OCI-LY3 (cell line): ENCODE data around the gene SEC16A.
A peak's percentile ranks its signal among the peaks of the same experiment; 100 is the strongest.

Source experiments
- H2AFZ ChIP-seq: fragments of 200-600, 300-600 bp; shearing (Covaris generic); 2 replicates; pipeline ENCODE4 v1.6.0; 2014; ENCODE audit warnings: antibody characterized with exemption, low read depth, low read length
- H3K27ac ChIP-seq: fragments of 200-600, 300-600 bp; sonication (generic); 2 replicates; pipeline ENCODE4 v1.5.1; 2014; ENCODE audit warnings: mild to moderate bottlenecking, low read length, moderate library complexity, mixed read lengths
- H3K27me3 ChIP-seq: fragments of 200-600, 300-600 bp; sonication (generic); 2 replicates; pipeline ENCODE4 v1.6.1; 2014; ENCODE audit warnings: low read depth, low read length, mixed read lengths
- H3K36me3 ChIP-seq: fragments of 200-600, 300-600 bp; sonication (generic); replicated peaks from 2 replicates; pipeline ENCODE3; 2014; ENCODE audit warnings: low read depth, low read length, mixed read lengths
- H3K4me1 ChIP-seq: fragments of 300-600, 200-600 bp; sonication (generic); 2 replicates; pipeline ENCODE4 v1.6.1; 2014; ENCODE audit warnings: low read length, mixed read lengths
- H3K4me2 ChIP-seq: fragments of 200-600, 300-600 bp; sonication (generic); 2 replicates; pipeline ENCODE4 v1.6.1; 2014; ENCODE audit warnings: low read length, mixed read lengths
- H3K4me3 ChIP-seq: fragments of 300-600, 200-600 bp; sonication (generic); 2 replicates; pipeline ENCODE4 v1.5.1; 2014; ENCODE audit warnings: antibody characterized with exemption, mild to moderate bottlenecking, low read length, moderate library complexity
- H3K79me2 ChIP-seq: fragments of 300-600, 200-600 bp; shearing (Covaris generic); 2 replicates; pipeline ENCODE4 v1.6.1; 2014; ENCODE audit warnings: mild to moderate bottlenecking, low read length, mixed read lengths
- H3K9ac ChIP-seq: fragments of 300-600, 200-600 bp; shearing (Covaris generic); 2 replicates; pipeline ENCODE4 v1.6.0; 2014; ENCODE audit warnings: mild to moderate bottlenecking, low read length, moderate library complexity
- H3K9me3 ChIP-seq: fragments of 200-600, 300-600 bp; shearing (Covaris generic); 2 replicates; pipeline ENCODE4 v1.6.1; 2014; ENCODE audit warnings: low read length, mixed read lengths; ENCODE audit not compliant: insufficient read depth
- H4K20me1 ChIP-seq: fragments of 200-600, 300-600 bp; sonication (generic); 2 replicates; pipeline ENCODE4 v1.6.1; 2016; ENCODE audit warnings: low read length, mixed read lengths; ENCODE audit not compliant: insufficient read depth
- EZH2phosphoT487 ChIP-seq: fragments of 200-600 bp; shearing (Covaris generic); IDR thresholded peaks from 2 replicates; pipeline ENCODE4 v1.6.1; 2018; ENCODE audit warnings: antibody characterized with exemption, mixed run types, low read depth
- TF ChIP-seq, protein P1 (sequence below): fragments of 200-600, 300-600 bp; sonication (generic); IDR thresholded peaks from 2 replicates; pipeline ENCODE4 v1.5.1; 2014; ENCODE audit warnings: antibody characterized with exemption, low read length, low read depth

Gene SEC16A

DNA sequence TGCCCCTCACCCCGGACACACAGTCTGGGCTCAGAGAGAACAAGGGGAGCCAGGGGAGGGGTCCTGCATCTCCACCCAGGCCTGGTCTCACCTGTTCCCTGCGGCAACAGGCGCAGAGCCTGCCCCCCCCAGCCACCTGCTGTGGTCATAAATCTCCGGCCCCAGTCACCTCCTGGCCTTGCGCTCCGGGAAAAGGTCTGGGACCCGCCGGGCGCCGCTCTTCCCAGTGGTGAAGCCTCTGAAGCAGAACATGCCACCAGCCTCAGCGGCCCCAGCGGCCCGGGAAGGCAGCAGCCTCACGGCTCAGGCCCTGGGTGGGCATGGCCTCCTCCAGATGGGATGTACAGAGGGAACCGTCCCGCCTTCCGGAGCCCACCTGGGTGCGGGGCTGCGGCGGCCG lies 42.4 kb upstream of the SEC16A start:
- H3K9ac ChIP-seq, result no peak overlapping the region
- no peak overlapping the region for H2AFZ ChIP-seq
- H3K9me3 ChIP-seq, result no peaks in the 10 kb centered on the region
- no peaks in the 10 kb centered on the region for H3K36me3 ChIP-seq
- H3K27ac ChIP-seq, result no peak overlapping the region
- no peak for TF ChIP-seq EZH2phosphoT487
- TF ChIP-seq, protein P1, sequence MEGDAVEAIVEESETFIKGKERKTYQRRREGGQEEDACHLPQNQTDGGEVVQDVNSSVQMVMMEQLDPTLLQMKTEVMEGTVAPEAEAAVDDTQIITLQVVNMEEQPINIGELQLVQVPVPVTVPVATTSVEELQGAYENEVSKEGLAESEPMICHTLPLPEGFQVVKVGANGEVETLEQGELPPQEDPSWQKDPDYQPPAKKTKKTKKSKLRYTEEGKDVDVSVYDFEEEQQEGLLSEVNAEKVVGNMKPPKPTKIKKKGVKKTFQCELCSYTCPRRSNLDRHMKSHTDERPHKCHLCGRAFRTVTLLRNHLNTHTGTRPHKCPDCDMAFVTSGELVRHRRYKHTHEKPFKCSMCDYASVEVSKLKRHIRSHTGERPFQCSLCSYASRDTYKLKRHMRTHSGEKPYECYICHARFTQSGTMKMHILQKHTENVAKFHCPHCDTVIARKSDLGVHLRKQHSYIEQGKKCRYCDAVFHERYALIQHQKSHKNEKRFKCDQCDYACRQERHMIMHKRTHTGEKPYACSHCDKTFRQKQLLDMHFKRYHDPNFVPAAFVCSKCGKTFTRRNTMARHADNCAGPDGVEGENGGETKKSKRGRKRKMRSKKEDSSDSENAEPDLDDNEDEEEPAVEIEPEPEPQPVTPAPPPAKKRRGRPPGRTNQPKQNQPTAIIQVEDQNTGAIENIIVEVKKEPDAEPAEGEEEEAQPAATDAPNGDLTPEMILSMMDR, result no peak
- peaks cover 89% of the 10 kb centered on the region for H4K20me1 ChIP-seq
- H3K4me2 ChIP-seq, result no peak overlapping the region
- peaks cover 13% of the 10 kb centered on the region for H3K4me1 ChIP-seq
- peaks cover 38% of the 10 kb centered on the region for H3K79me2 ChIP-seq
- no peaks in the 10 kb centered on the region for H3K27me3 ChIP-seq
- H3K4me3 ChIP-seq, result no peak overlapping the region

DNA sequence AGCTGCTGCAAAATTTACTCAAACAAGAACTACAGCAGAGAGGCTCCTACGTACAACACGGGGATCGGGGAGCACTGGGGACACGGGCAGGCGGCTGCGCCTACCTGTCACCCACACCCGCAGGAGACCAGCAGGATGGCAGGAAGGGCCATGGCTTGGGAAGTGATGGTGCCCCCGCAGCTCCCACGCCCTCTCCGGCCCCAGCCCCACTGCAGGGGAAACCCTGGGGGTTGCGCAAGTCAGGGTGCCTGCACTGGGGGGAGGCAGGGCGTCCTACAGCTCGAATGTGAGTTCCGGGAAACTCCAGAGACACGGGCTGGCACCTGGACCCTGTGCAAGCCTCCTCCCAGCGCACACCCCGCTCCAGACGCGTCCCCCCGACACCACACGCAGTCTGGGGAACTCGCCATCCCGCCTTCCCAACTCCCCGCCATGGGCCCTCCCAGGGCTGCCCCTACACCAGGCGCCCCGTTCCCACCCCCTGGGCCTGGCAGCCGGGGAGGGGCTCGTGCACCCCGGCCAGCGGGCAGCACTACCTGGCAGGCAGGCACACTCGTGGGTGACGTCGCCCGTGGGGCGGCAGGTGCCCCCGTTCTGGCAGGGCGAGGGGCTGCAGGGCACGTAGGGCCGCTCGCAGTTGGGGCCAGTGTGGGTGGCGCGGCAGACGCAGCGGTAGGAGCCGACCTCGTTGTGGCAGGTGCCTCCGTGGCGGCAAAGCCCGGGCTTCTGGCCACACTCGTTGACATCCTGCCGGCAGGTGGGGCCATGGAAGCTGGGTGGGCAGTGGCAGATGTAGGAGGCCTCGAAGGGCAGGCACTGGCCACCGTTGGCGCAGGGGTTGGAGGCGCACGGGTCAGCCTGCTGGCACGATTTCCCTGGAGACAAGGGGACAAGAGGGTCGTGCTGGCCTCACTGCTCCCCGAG lies 39.7 kb upstream of the SEC16A start:
- no peak overlapping the region for H3K4me2 ChIP-seq
- peaks cover 73% of the 10 kb centered on the region for H4K20me1 ChIP-seq
- H2AFZ ChIP-seq, result no peak overlapping the region
- peaks cover 19% of the 10 kb centered on the region for H3K36me3 ChIP-seq
- TF ChIP-seq EZH2phosphoT487, result no peak
- TF ChIP-seq, protein P1, result no peak
- H3K27me3 ChIP-seq, result no peaks in the 10 kb centered on the region
- no peaks in the 10 kb centered on the region for H3K9me3 ChIP-seq
- H3K4me1 ChIP-seq, result peaks cover 15% of the 10 kb centered on the region
- no peak overlapping the region for H3K27ac ChIP-seq
- H3K79me2 ChIP-seq, result peaks cover 16% of the 10 kb centered on the region
- H3K9ac ChIP-seq, result no peak overlapping the region
- H3K4me3 ChIP-seq, result no peak overlapping the region

DNA sequence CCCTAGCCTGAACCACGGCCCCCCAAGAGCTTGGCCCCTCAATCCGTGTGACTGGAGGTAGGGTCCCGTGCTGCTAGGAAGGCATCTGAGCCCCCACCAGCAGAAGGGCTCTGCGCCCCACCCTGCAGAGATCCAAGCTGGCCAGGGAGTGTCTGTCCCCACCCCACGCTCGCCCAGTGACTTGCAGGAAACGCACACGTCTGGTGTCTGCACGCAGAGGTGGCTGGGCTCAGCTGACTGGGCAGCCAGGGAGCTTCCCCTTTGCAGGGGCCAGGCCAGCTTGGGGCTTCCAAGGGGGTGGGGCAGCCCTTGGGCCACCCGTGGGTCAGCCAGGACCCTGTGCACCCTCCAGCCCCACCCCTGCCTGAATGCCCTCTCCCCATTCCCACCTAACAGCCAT lies 38.7 kb upstream of the SEC16A start:
- no peaks in the 10 kb centered on the region for H3K9me3 ChIP-seq
- peaks cover 21% of the 10 kb centered on the region for H3K36me3 ChIP-seq
- TF ChIP-seq, protein P1, result no peak
- no peak for TF ChIP-seq EZH2phosphoT487
- no peak overlapping the region for H3K27ac ChIP-seq
- H3K79me2 ChIP-seq, result peaks cover 11% of the 10 kb centered on the region; the same call in 1 of the 2 replicates
- no peak overlapping the region for H3K4me2 ChIP-seq
- H3K4me3 ChIP-seq, result no peak overlapping the region
- peaks cover 15% of the 10 kb centered on the region for H3K4me1 ChIP-seq
- H3K9ac ChIP-seq, result no peak overlapping the region
- no peak overlapping the region for H2AFZ ChIP-seq
- H3K27me3 ChIP-seq, result no peaks in the 10 kb centered on the region
- peaks cover 62% of the 10 kb centered on the region for H4K20me1 ChIP-seq

DNA sequence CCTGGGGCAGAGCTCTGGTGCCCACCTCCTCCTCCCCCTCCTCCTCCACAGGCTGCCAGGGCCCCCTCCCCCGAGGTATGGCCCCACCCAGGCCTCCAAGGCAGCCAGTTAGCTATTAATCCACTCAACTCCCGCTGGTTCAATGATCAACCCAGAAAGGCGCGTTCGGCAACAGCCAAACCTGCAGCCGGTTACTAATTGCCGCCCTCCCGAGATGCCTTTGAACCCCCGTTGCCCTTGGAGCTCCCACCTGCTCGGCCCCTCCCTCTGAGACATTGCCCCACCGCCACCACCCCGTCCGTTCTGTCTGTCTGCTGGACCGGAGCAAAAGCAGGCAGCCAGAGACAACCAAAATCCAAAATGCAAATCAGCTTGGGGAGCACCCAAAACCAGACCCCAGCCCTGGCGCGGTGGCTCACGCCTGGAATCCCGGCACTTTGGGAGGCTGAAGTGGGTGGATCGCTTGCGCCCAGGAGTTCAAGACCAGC lies 37.3 kb upstream of the SEC16A start:
- peaks cover 15% of the 10 kb centered on the region for H3K4me1 ChIP-seq
- no peaks in the 10 kb centered on the region for H3K9me3 ChIP-seq
- H3K79me2 ChIP-seq, result peaks cover 3% of the 10 kb centered on the region; the same call in 1 of the 2 replicates
- H3K9ac ChIP-seq, result no peak overlapping the region
- no peak overlapping the region for H2AFZ ChIP-seq
- peak overlapping the region; percentile 49 for H3K4me2 ChIP-seq
- peaks cover 48% of the 10 kb centered on the region for H4K20me1 ChIP-seq
- no peak overlapping the region for H3K4me3 ChIP-seq
- no peak for TF ChIP-seq EZH2phosphoT487
- TF ChIP-seq, protein P1, result no peak
- no peak overlapping the region for H3K27ac ChIP-seq
- H3K36me3 ChIP-seq, result peaks cover 22% of the 10 kb centered on the region
- no peaks in the 10 kb centered on the region for H3K27me3 ChIP-seq
